Testis (tissue), 3 donors: Measurements from ENCODE around the gene CHRNA7. TPM values are rescaled to one million over a fixed set of nuclear protein-coding genes. Genes with fewer than 3 reads are reported as not detected.

Experiments used
- DNase-seq: peaks from one replicate; pipeline ENCODE4 v3.0.0-alpha.2; 2019
- H3K27ac ChIP-seq, 2 donors: fragments of 200-600 bp; sonication (generic); one replicate each; pipeline ENCODE4 v1.5.1; 2019
- H3K27me3 ChIP-seq: fragments of 200-600 bp; sonication (generic); one replicate; pipeline ENCODE4 v1.5.1; 2019
- H3K36me3 ChIP-seq: fragments of 200-600 bp; sonication (generic); one replicate; pipeline ENCODE4 v1.5.1; 2017; ENCODE audit warnings: low read depth; ENCODE audit errors: missing control alignments
- H3K4me1 ChIP-seq: fragments of 200-600 bp; sonication (generic); one replicate; pipeline ENCODE4 v1.5.1; 2019
- H3K4me3 ChIP-seq, 2 donors: fragments of 200-600 bp; sonication (generic); one replicate each; pipeline ENCODE4 v1.5.1; 2017 to 2019
- H3K9me3 ChIP-seq: fragments of 200-600 bp; sonication (generic); one replicate; pipeline ENCODE4 v1.5.1; 2017
- CTCF ChIP-seq, 3 experiments: fragments of 450-650 bp in 2 of 3; fragments of 200-600 bp in 1 of 3; sonication (generic) in 1 of 3; IDR thresholded peaks; one replicate each; pipeline ENCODE4 v1.5.1; 2016 to 2019; ENCODE audit warnings: antibody characterized with exemption in 3 of 3, mild to moderate bottlenecking in 2 of 3, moderate library complexity in 1 of 3
- POLR2A ChIP-seq: fragments of 450-650 bp; IDR thresholded peaks from one replicate; pipeline ENCODE4 v1.6.1; 2017; ENCODE audit warnings: antibody characterized with exemption, mild to moderate bottlenecking, moderate library complexity
- WGBS, 2 donors: methylation state at CpG; one replicate each; pipeline ENCODE4 v1.1.5; 2018; 5-methylcytosine and 5-hydroxymethylcytosine counted together
- intact Hi-C: fragments of 100-400 bp; cut with DNase I; formaldehyde crosslinking; loops from one replicate; pipeline ENCODE4 v1.15.1; 2023; ENCODE audit warnings: low total_unique reads
- polyA plus RNA-seq: library from polyadenylated mRNA; stranded (reverse); fragments of 350-450 nt; fragmentation: Illumina TruSeq; extraction: RNeasy Lipid Tissue Mini Kit (QIAGEN cat#74804); gene quantifications from one replicate; pipeline ENCODE4 v1.2.3, GENCODE V29; 2014; ENCODE audit warnings: low read depth, low replicate concordance; ENCODE audit not compliant: insufficient read depth
- total RNA-seq, 2 donors: library from RNA; depleted of rRNA; stranded (reverse); fragments of >200 nt; gene quantifications; one replicate each; pipeline ENCODE4 v1.2.3, GENCODE V29; 2016

CHRNA7 gene
- total and polyA plus RNA-seq, 3 donors from 2014 or later, result 6.2 to 24.5 (median 17.8) TPM

- H3K4me3 ChIP-seq, result no peak overlapping the region
- H3K27ac ChIP-seq, result no peak overlapping the region
- 88 to 92% methylated on average over 8 of the region's 8 CpGs for WGBS, 2 donors
- intact Hi-C loops, result no loop called here
- no peaks in the 10 kb centered on the region for H3K4me1 ChIP-seq
- DNase-seq, result no peak
- H3K9me3 ChIP-seq, result no peaks in the 10 kb centered on the region
- no peaks in the 10 kb centered on the region for H3K27me3 ChIP-seq
- no peaks in the 10 kb centered on the region for H3K36me3 ChIP-seq
- TF ChIP-seq CTCF (IDR thresholded peaks at IDR 0.05), result no peak
- TF ChIP-seq POLR2A, result no peak
These were observed 81.8 kb downstream of the CHRNA7 start for GRCh38 chr15:32112101-32112500.

GRCh38 chr15:32113224-32113623 lies 82.9 kb downstream of the CHRNA7 start:
- TF ChIP-seq CTCF (IDR thresholded peaks at IDR 0.05) (no peak), POLR2A (no peak)
- no peaks in the 10 kb centered on the region for H3K27me3 ChIP-seq
- no peaks in the 10 kb centered on the region for H3K9me3 ChIP-seq
- no peak overlapping the region for H3K4me3 ChIP-seq
- 70 to 78% methylated on average over 8 of the region's 8 CpGs for WGBS, 2 donors
- no peaks in the 10 kb centered on the region for H3K4me1 ChIP-seq
- intact Hi-C loops, result no loop called here
- no peaks in the 10 kb centered on the region for H3K36me3 ChIP-seq
- no peak overlapping the region for H3K27ac ChIP-seq
- DNase-seq, result no peak

GRCh38 chr15:32117122-32117521 lies 86.8 kb downstream of the CHRNA7 start:
- Histone ChIP-seq H3K9me3 (no peaks in the 10 kb centered on the region), H3K36me3 (no peaks in the 10 kb centered on the region), H3K4me1 (no peaks in the 10 kb centered on the region), H3K27me3 (no peaks in the 10 kb centered on the region), H3K27ac (no peak overlapping the region), H3K4me3 (no peak overlapping the region)
- intact Hi-C loops, result no loop called here
- TF ChIP-seq POLR2A (no peak), CTCF (IDR thresholded peaks at IDR 0.05) (no peak)
- DNase-seq, result no peak
- 73 to 74% methylated on average over 4 of the region's 4 CpGs for WGBS, 2 donors

- WGBS, 2 donors, result 79 to 86% methylated on average over 3 of the region's 3 CpGs
- intact Hi-C loops, result no loop called here
- Histone ChIP-seq H3K9me3 (no peaks in the 10 kb centered on the region), H3K36me3 (no peaks in the 10 kb centered on the region), H3K4me1 (no peaks in the 10 kb centered on the region), H3K4me3 (no peak overlapping the region), H3K27ac (no peak overlapping the region), H3K27me3 (no peaks in the 10 kb centered on the region)
- no peak for DNase-seq
- TF ChIP-seq POLR2A (no peak), CTCF (IDR thresholded peaks at IDR 0.05) (no peak)
These were observed 89.0 kb downstream of the CHRNA7 start for GRCh38 chr15:32119286-32119685.

GRCh38 chr15:32119694-32120330 lies 89.5 kb downstream of the CHRNA7 start:
- Histone ChIP-seq H3K27ac (no peak overlapping the region), H3K4me3 (no peak overlapping the region), H3K36me3 (no peaks in the 10 kb centered on the region), H3K4me1 (no peaks in the 10 kb centered on the region), H3K27me3 (no peaks in the 10 kb centered on the region), H3K9me3 (no peaks in the 10 kb centered on the region)
- intact Hi-C loops, result no loop called here
- TF ChIP-seq POLR2A, result no peak
- TF ChIP-seq CTCF (IDR thresholded peaks at IDR 0.05), result no peak
- WGBS, 2 donors, result 76 to 80% methylated on average over 12 of the region's 12 CpGs
- no peak for DNase-seq
